IMR-90 (cell line): ENCODE data around the gene GGA2. TPM values are rescaled to one million over a fixed set of nuclear protein-coding genes. Genes with fewer than 3 reads are reported as not detected.

Experiments used
- ATAC-seq: fragments of 200-7000 bp; cut with Tn5 transposase; 2 replicates; pipeline ENCODE4 v1.9.1; 2020; ENCODE audit warnings: low read depth, mild to moderate bottlenecking, moderate library complexity
- BruUV-seq: library from RNA; stranded (reverse); fragments of 400-500 nt; replicated peaks from 2 replicates; lab custom pipeline; 2021; lab: Mats Ljungman, UMichigan
- CTCF ChIA-PET: fragments of 300-600 bp; formaldehyde crosslinking; extraction: SDS; loops from one replicate; lab custom pipeline; 2021; ENCODE audit warnings: antibody characterized with exemption; lab: Yijun Ruan, JAX
- POLR2A ChIA-PET: fragments of 300-600 bp; sonication (Branson Sonifier 250); formaldehyde crosslinking; loops from one replicate; lab custom pipeline; 2022; ENCODE audit warnings: antibody characterized with exemption; ENCODE audit not compliant: unreplicated experiment; lab: Charles Lee
- DNase-seq: peaks from one replicate; pipeline ENCODE4 v3.0.0; 2013
- H2AFZ ChIP-seq: replicated peaks from 2 replicates; pipeline ENCODE3; 2013; ENCODE audit warnings: low read length, mild to moderate bottlenecking; ENCODE audit not compliant: poor library complexity
- H2AK5ac ChIP-seq: 2 replicates; pipeline ENCODE4 v1.6.1; 2013; ENCODE audit warnings: low read depth, low read length, inconsistent platforms
- H2AK9ac ChIP-seq: replicated peaks from 2 replicates; pipeline ENCODE3; 2013; ENCODE audit warnings: mild to moderate bottlenecking, low read depth, low read length, moderate library complexity; ENCODE audit not compliant: poor library complexity
- H2BK120ac ChIP-seq: 2 replicates; pipeline ENCODE4 v1.6.1; 2013; ENCODE audit warnings: low read depth, low read length, inconsistent platforms
- H2BK15ac ChIP-seq: 3 replicates; pipeline ENCODE4 v1.6.1; 2013; ENCODE audit warnings: low read depth, low read length, inconsistent platforms
- H2BK20ac ChIP-seq: 2 replicates; pipeline ENCODE4 v1.6.1; 2013; ENCODE audit warnings: low read depth, mild to moderate bottlenecking, inconsistent platforms, low read length, moderate library complexity
- H2BK5ac ChIP-seq: 2 replicates; pipeline ENCODE4 v1.6.1; 2013; ENCODE audit warnings: mild to moderate bottlenecking, low read depth, low read length, inconsistent platforms; ENCODE audit not compliant: poor library complexity, severe bottlenecking
- H3K14ac ChIP-seq: replicated peaks from 2 replicates; pipeline ENCODE4 v1.6.1; 2013; ENCODE audit warnings: low read depth, low read length, inconsistent platforms
- H3K18ac ChIP-seq: 2 replicates; pipeline ENCODE4 v1.6.1; 2013; ENCODE audit warnings: low read depth, low read length, control low read depth
- H3K23ac ChIP-seq: 2 replicates; pipeline ENCODE4 v1.6.1; 2013; ENCODE audit warnings: low read depth, low read length, inconsistent platforms
- H3K27ac ChIP-seq: 2 replicates; pipeline ENCODE4 v1.5.1; 2013; ENCODE audit warnings: mild to moderate bottlenecking, control low read depth, low read length; ENCODE audit not compliant: insufficient read depth
- H3K27me3 ChIP-seq: 2 replicates; pipeline ENCODE4 v1.6.1; 2013; ENCODE audit warnings: low read length; ENCODE audit not compliant: control insufficient read depth, insufficient read depth
- H3K36me3 ChIP-seq: 2 replicates; pipeline ENCODE4 v1.6.1; 2013; ENCODE audit warnings: low read length, mixed read lengths; ENCODE audit not compliant: control insufficient read depth, insufficient read depth
- H3K4ac ChIP-seq: 2 replicates; pipeline ENCODE4 v1.6.1; 2013; ENCODE audit warnings: low read depth, low read length, inconsistent platforms
- H3K4me1 ChIP-seq: 2 replicates; pipeline ENCODE4 v1.6.1; 2013; ENCODE audit warnings: low read length, mixed read lengths; ENCODE audit not compliant: control insufficient read depth, insufficient read depth
- H3K4me2 ChIP-seq: 2 replicates; pipeline ENCODE4 v1.6.1; 2013; ENCODE audit warnings: low read depth, mild to moderate bottlenecking, control low read depth, low read length, moderate library complexity
- H3K4me3 ChIP-seq: 2 replicates; pipeline ENCODE4 v1.5.1; 2013; ENCODE audit warnings: low read depth, mild to moderate bottlenecking, control low read depth, low read length, moderate library complexity; ENCODE audit not compliant: insufficient read depth
- H3K56ac ChIP-seq: 2 replicates; pipeline ENCODE4 v1.6.1; 2013; ENCODE audit warnings: low read length, inconsistent platforms; ENCODE audit not compliant: insufficient read depth; ENCODE audit errors: extremely low read depth
- H3K79me1 ChIP-seq, 2 experiments: 2 replicates each; pipeline ENCODE4 v1.6.1; 2013; ENCODE audit warnings: low read length in 2 of 2, inconsistent platforms in 1 of 2, low read depth in 1 of 2
- H3K9ac ChIP-seq: 2 replicates; pipeline ENCODE4 v1.6.1; 2013; ENCODE audit warnings: low read depth, low read length, control low read depth
- H3K9me1 ChIP-seq: 2 replicates; pipeline ENCODE4 v1.6.1; 2013; ENCODE audit warnings: low read length, inconsistent platforms; ENCODE audit not compliant: insufficient read depth
- H3K9me3 ChIP-seq: 2 replicates; pipeline ENCODE4 v1.6.1; 2013; ENCODE audit warnings: low read length; ENCODE audit not compliant: control insufficient read depth, insufficient read depth
- H4K20me1 ChIP-seq: 2 replicates; pipeline ENCODE4 v1.6.1; 2013; ENCODE audit warnings: low read length, inconsistent platforms; ENCODE audit not compliant: insufficient read depth
- H4K5ac ChIP-seq: 2 replicates; pipeline ENCODE4 v1.6.1; 2013; ENCODE audit warnings: mild to moderate bottlenecking, low read depth, low read length, control low read depth
- H4K8ac ChIP-seq, 2 experiments: 2 replicates each; pipeline ENCODE4 v1.6.1; 2013; ENCODE audit warnings: low read depth in 2 of 2, low read length in 2 of 2, control low read depth in 1 of 2, inconsistent platforms in 1 of 2
- H4K91ac ChIP-seq: 2 replicates; pipeline ENCODE4 v1.6.1; 2013; ENCODE audit warnings: low read depth, low read length, inconsistent platforms; ENCODE audit not compliant: insufficient read depth
- BHLHE40 ChIP-seq: fragments of 150-350 bp; IDR thresholded peaks from 2 replicates; pipeline ENCODE4 v1.6.1; 2016; ENCODE audit warnings: mild to moderate bottlenecking, low read depth, low read length
- CEBPB ChIP-seq: IDR thresholded peaks from 2 replicates; pipeline ENCODE4 v1.6.1; 2012; ENCODE audit warnings: low read depth, low read length, improper control_type of control experiment
- CHD1 ChIP-seq: IDR thresholded peaks from 2 replicates; pipeline ENCODE4 v1.6.1; 2012; ENCODE audit warnings: low read depth, low read length, improper control_type of control experiment
- FOS ChIP-seq: fragments of 150-350 bp; IDR thresholded peaks from 2 replicates; pipeline ENCODE4 v1.6.1; 2016; ENCODE audit warnings: low read depth, low read length
- MAFK ChIP-seq: IDR thresholded peaks from 2 replicates; pipeline ENCODE4 v1.6.1; 2012; ENCODE audit warnings: low read depth, low read length, improper control_type of control experiment
- MAZ ChIP-seq: IDR thresholded peaks from 2 replicates; pipeline ENCODE4 v1.6.1; 2012; ENCODE audit warnings: low read depth, mild to moderate bottlenecking, low read length, improper control_type of control experiment, moderate library complexity, borderline replicate concordance
- MXI1 ChIP-seq: IDR thresholded peaks from 2 replicates; pipeline ENCODE4 v1.6.1; 2012; ENCODE audit warnings: low read depth, mild to moderate bottlenecking, low read length, moderate library complexity, borderline replicate concordance
- NFE2L2 ChIP-seq: fragments of 150-350 bp; IDR thresholded peaks from 2 replicates; pipeline ENCODE4 v1.6.1; 2016; ENCODE audit warnings: low read depth, mild to moderate bottlenecking, low read length
- POLR2A ChIP-seq: IDR thresholded peaks from 2 replicates; pipeline ENCODE4 v1.6.1; 2012; ENCODE audit warnings: mild to moderate bottlenecking, low read depth, low read length
- RAD21 ChIP-seq: IDR thresholded peaks from 2 replicates; pipeline ENCODE4 v1.6.1; 2012; ENCODE audit warnings: low read length, improper control_type of control experiment
- RFX5 ChIP-seq: IDR thresholded peaks from 2 replicates; pipeline ENCODE4 v1.8.0; 2012; ENCODE audit warnings: low read depth, mild to moderate bottlenecking, low read length, moderate library complexity
- SMC3 ChIP-seq: fragments of 150-350 bp; IDR thresholded peaks from 2 replicates; pipeline ENCODE4 v1.6.1; 2016; ENCODE audit warnings: low read depth, mild to moderate bottlenecking, antibody characterized with exemption, low read length, moderate library complexity
- WGBS, 2 experiments: methylation state at CpG; one replicate each; pipeline versions ENCODE4 v1.1.5 to v1.1.7; 2013; ENCODE audit warnings: missing lambda C conversion rate in 2 of 2; ENCODE audit not compliant: insufficient read length in 1 of 2; ENCODE audit errors: extremely low coverage in 2 of 2; 5-methylcytosine and 5-hydroxymethylcytosine counted together
- dilution Hi-C: fragments of 300-500 bp; cut with HindIII; formaldehyde crosslinking; loops from one replicate; pipeline ENCODE4 v1.14.3; 2018; ENCODE audit warnings: low sequenced_read_pairs; ENCODE audit not compliant: unreplicated experiment
- in situ Hi-C: fragments of 300-500 bp; cut with MboI; formaldehyde crosslinking; loops from 3 replicates; pipeline ENCODE4 v1.14.3; 2019; ENCODE audit warnings: low sequenced_read_pairs, inconsistent platforms, mixed read lengths
- intact Hi-C: fragments of 100-400 bp; cut with micrococcal nuclease; formaldehyde crosslinking; loops from 2 replicates; pipeline ENCODE4 v1.10.0; 2022
- polyA plus RNA-seq, 3 experiments: library from polyadenylated mRNA; depleted of rRNA; stranded (reverse); fragments of >200 nt; gene quantifications; 2 replicates each; pipeline ENCODE4 v1.2.3, GENCODE V29; 2012; ENCODE audit warnings: low replicate concordance in 1 of 3
- total RNA-seq: library from RNA; depleted of rRNA; stranded (reverse); fragments of >200 nt; gene quantifications from 2 replicates; pipeline ENCODE4 v1.2.3, GENCODE V29; 2012
- TF ChIP-seq, protein P1 (sequence below): fragments of 150-350 bp; IDR thresholded peaks from 2 replicates; pipeline ENCODE4 v1.6.1; 2016; ENCODE audit warnings: low read depth, mild to moderate bottlenecking, low read length, moderate library complexity, borderline replicate concordance
- TF ChIP-seq, protein P2 (sequence below): conservative IDR thresholded peaks from 2 replicates; pipeline ENCODE4 v1.5.1; 2012; ENCODE audit warnings: mild to moderate bottlenecking, low read depth, low read length, improper control_type of control experiment

The GGA2 gene
- total and polyA plus RNA-seq, 2 of the 4 experiments (the other 2 are of a cell fraction) = 16.5 to 30.1 TPM

DNA sequence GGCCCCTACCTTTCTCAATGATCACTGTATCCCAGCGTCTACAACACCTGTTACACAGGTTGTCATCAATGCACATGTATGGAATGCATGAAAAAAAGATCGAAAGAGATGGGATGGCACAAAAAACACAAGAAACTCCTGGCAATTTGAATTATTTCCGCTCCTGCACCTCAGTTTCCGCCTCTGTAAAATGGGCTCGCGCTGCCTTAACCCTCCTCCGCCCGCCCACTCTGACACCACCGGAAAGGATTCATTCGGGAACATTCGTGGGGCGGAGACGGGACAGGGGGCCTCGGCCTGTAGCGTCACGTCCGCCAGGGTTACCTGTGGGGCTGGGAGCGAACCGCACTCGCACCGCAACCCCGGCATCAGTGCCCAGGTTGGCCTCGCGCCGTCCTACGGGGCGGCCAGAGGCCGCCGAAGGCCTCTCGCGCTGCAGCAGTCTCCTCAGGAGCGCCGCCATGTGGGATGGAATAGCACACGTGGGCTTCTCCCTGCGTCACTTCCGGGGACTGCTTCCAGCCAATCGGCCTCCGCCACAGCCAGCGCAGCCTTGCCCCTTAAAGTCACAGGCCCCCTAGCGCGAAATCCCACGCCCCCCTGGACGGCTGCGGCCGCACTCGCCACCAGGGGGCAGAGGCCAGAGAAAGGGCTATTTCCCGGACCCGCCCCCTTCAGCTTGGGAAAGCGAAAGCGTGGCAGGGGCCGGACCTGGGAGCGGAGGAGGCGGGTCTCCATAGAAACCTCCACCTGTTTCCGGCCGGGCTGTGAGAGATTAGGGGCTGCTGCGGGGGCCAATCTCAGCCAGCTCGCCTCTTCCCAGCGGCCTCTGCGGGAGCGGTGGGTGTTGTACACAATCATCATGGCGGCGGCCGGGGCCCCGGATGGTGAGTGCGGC is 46.8 kb upstream of the GGA2 start, which contains the start of the genes EARS2 and UBFD1:
Gene EARS2, minus strand, starts transcription at position 470 of the 898 bp plus-strand sequence. Its CDS starts 7 bp downstream, at position 463.
Gene UBFD1, plus strand, starts transcription at position 847 of the 898 bp plus-strand sequence. Its CDS starts 16 bp downstream, at position 863.
- peak within 1 kb of the TSS; percentile 41 for H4K5ac ChIP-seq
- peaks cover 30% of the 10 kb centered on the region for H3K36me3 ChIP-seq
- H4K20me1 ChIP-seq = peaks cover 11% of the 10 kb centered on the region; the same call in 1 of the 2 replicates
- peak within 1 kb of the TSS; percentile 67 for H3K4me3 ChIP-seq
- no peaks in the 10 kb centered on the region; the same call in none of the 2 replicates for H3K9me1 ChIP-seq
- peak within 1 kb of the TSS; percentile 82 for H2BK5ac ChIP-seq
- CTCF ChIA-PET = interaction anchor here (0.5 to 0.9 kb wide), 7 partner anchors 12 to 946 kb away, joined by 3 to 7 read pairs (median 3); no protein-coding TSS in a partner anchor
- peak within 1 kb of the TSS; percentile 67 for H4K91ac ChIP-seq
- peak within 1 kb of the TSS; percentile 94 for H3K4ac ChIP-seq
- H4K8ac ChIP-seq = peak within 1 kb of the TSS; percentile 89 to 97
- dilution Hi-C loops (no loop called here), in situ Hi-C loops (no loop called here), intact Hi-C loops (loop anchor here (1.0 to 5.0 kb wide), 2 partner anchors 85 to 479 kb away; partner anchors contain the start of genes DCTN5 and PALB2)
- peak within 1 kb of the TSS; percentile 64 for H3K56ac ChIP-seq
- H2AFZ ChIP-seq = peak within 1 kb of the TSS; percentile 95
- peak within 1 kb of the TSS; percentile 65; the same call in 1 of the 2 replicates for H2BK120ac ChIP-seq
- H2AK5ac ChIP-seq = peak within 1 kb of the TSS; percentile 96
- peak within 1 kb of the TSS; percentile 11 for H3K18ac ChIP-seq
- H3K4me1 ChIP-seq = no peaks in the 10 kb centered on the region
- BruUV-seq = TSS peak; percentile 55
- H2BK15ac ChIP-seq = no peak within 1 kb of the TSS; the same call in 2 of the 3 replicates
- H3K14ac ChIP-seq = peak within 1 kb of the TSS; percentile 91
- 2% methylated on average over 27 of the region's 65 CpGs; no CpG with 5 or more reads in 1 of the 2 experiments for WGBS, 2 experiments
- peak; percentile 98 for DNase-seq
- no peaks in the 10 kb centered on the region for H3K9me3 ChIP-seq
- POLR2A ChIA-PET = interaction anchor here (0.6 kb wide), 1 partner anchor 122 kb away, joined by 3 read pairs; no protein-coding TSS in a partner anchor
- no peak within 1 kb of the TSS for H2BK20ac ChIP-seq
- peak; percentile 96 for ATAC-seq
- H3K79me1 ChIP-seq = peaks cover 35 to 57% of the 10 kb centered on the region in 2 experiments
- H3K23ac ChIP-seq = peak within 1 kb of the TSS; percentile 76
- H3K9ac ChIP-seq = peak within 1 kb of the TSS; percentile 100
- H2AK9ac ChIP-seq = peak within 1 kb of the TSS; percentile 99
- H3K27ac ChIP-seq = peak within 1 kb of the TSS; percentile 80
- no peaks in the 10 kb centered on the region for H3K27me3 ChIP-seq
- H3K4me2 ChIP-seq = peak within 1 kb of the TSS; percentile 100
- TF ChIP-seq BHLHE40 (no peak), CHD1 (no peak), NFE2L2 (no peak), MXI1 (peak; percentile 99), MAZ (peak; percentile 97), FOS (no peak), MAFK (no peak), POLR2A (peak; percentile 94), SMC3 (peak; percentile 51), RAD21 (peak; percentile 43), CEBPB (0 out of 2 replicates have a peak, but pooled peaks have one; percentile 40), RFX5 (no peak)
- TF ChIP-seq, protein P1, sequence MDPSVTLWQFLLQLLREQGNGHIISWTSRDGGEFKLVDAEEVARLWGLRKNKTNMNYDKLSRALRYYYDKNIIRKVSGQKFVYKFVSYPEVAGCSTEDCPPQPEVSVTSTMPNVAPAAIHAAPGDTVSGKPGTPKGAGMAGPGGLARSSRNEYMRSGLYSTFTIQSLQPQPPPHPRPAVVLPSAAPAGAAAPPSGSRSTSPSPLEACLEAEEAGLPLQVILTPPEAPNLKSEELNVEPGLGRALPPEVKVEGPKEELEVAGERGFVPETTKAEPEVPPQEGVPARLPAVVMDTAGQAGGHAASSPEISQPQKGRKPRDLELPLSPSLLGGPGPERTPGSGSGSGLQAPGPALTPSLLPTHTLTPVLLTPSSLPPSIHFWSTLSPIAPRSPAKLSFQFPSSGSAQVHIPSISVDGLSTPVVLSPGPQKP = no peak
- TF ChIP-seq, protein P2, sequence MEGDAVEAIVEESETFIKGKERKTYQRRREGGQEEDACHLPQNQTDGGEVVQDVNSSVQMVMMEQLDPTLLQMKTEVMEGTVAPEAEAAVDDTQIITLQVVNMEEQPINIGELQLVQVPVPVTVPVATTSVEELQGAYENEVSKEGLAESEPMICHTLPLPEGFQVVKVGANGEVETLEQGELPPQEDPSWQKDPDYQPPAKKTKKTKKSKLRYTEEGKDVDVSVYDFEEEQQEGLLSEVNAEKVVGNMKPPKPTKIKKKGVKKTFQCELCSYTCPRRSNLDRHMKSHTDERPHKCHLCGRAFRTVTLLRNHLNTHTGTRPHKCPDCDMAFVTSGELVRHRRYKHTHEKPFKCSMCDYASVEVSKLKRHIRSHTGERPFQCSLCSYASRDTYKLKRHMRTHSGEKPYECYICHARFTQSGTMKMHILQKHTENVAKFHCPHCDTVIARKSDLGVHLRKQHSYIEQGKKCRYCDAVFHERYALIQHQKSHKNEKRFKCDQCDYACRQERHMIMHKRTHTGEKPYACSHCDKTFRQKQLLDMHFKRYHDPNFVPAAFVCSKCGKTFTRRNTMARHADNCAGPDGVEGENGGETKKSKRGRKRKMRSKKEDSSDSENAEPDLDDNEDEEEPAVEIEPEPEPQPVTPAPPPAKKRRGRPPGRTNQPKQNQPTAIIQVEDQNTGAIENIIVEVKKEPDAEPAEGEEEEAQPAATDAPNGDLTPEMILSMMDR = peak; percentile 98
